ENCODE measurements around the gene MAGEB16.

Gene MAGEB16

GRCh38 chrX:35798042-35798441 lies at the start of gene MAGEB16:
TSS of gene MAGEB16 (plus strand) at chrX:35798342. CDS start at chrX:35802197, 3,855 bp downstream.
- Histone ChIP-seq H3K4me1 (ENCODE audit: insufficient read depth, insufficient read length) (no peaks in the 10 kb centered on the region), H3K4me3 (ENCODE audit: insufficient read length, low read depth) (no peak within 1 kb of the TSS), H3K36me3 (ENCODE audit: insufficient read depth, insufficient read length, low read length) (no peaks in the 10 kb centered on the region), H3K9me3 (ENCODE audit: insufficient read depth, low read length) (no peaks in the 10 kb centered on the region), H3K27me3 (ENCODE audit: insufficient read depth, insufficient read length) (no peaks in the 10 kb centered on the region), H3K9ac (ENCODE audit: insufficient read length, low read depth) (no peak within 1 kb of the TSS)
- no peak for DNase-seq (ENCODE audit: low read depth, low spot score)
- no peak for TF ChIP-seq ZNF274 (IDR thresholded peaks at IDR 0.05; ENCODE audit: low read depth, low read length)
- TF ChIP-seq YY1 (IDR thresholded peaks at IDR 0.05; ENCODE audit: insufficient read depth, insufficient read length) = no peak
- no peak for TF ChIP-seq SUZ12 (IDR thresholded peaks at IDR 0.05; ENCODE audit: extremely low read depth, insufficient read depth, insufficient read length)

GRCh38 chrX:35773958-35774564 lies 24.1 kb upstream of the MAGEB16 start:
- Histone ChIP-seq H3K36me3 (ENCODE audit: insufficient read depth, insufficient read length, low read length) (no peaks in the 10 kb centered on the region), H3K9me3 (ENCODE audit: insufficient read depth, low read length) (no peaks in the 10 kb centered on the region; the same call in 1 of the 2 replicates), H3K27me3 (ENCODE audit: insufficient read depth, insufficient read length) (no peaks in the 10 kb centered on the region), H3K9ac (ENCODE audit: insufficient read length, low read depth) (no peak overlapping the region), H3K4me3 (ENCODE audit: insufficient read length, low read depth) (no peak overlapping the region), H3K4me1 (ENCODE audit: insufficient read depth, insufficient read length) (no peaks in the 10 kb centered on the region)
- no peak for DNase-seq (ENCODE audit: low read depth, low spot score)
- TF ChIP-seq YY1 (IDR thresholded peaks at IDR 0.05; ENCODE audit: insufficient read depth, insufficient read length) = no peak
- TF ChIP-seq ZNF274 (IDR thresholded peaks at IDR 0.05; ENCODE audit: low read depth, low read length) = no peak
- TF ChIP-seq SUZ12 (IDR thresholded peaks at IDR 0.05; ENCODE audit: extremely low read depth, insufficient read depth, insufficient read length) = no peak

GRCh38 chrX:35785075-35785474 lies 13.1 kb upstream of the MAGEB16 start:
- TF ChIP-seq ZNF274 (IDR thresholded peaks at IDR 0.05; ENCODE audit: low read depth, low read length) = no peak
- no peak for TF ChIP-seq SUZ12 (IDR thresholded peaks at IDR 0.05; ENCODE audit: extremely low read depth, insufficient read depth, insufficient read length)
- TF ChIP-seq YY1 (IDR thresholded peaks at IDR 0.05; ENCODE audit: insufficient read depth, insufficient read length) = no peak
- no peak overlapping the region for H3K9ac ChIP-seq (ENCODE audit: insufficient read length, low read depth)
- H3K9me3 ChIP-seq (ENCODE audit: insufficient read depth, low read length) = no peaks in the 10 kb centered on the region
- H3K4me3 ChIP-seq (ENCODE audit: insufficient read length, low read depth) = no peak overlapping the region
- H3K27me3 ChIP-seq (ENCODE audit: insufficient read depth, insufficient read length) = no peaks in the 10 kb centered on the region
- DNase-seq (ENCODE audit: low read depth, low spot score) = no peak
- no peaks in the 10 kb centered on the region for H3K4me1 ChIP-seq (ENCODE audit: insufficient read depth, insufficient read length)
- no peaks in the 10 kb centered on the region for H3K36me3 ChIP-seq (ENCODE audit: insufficient read depth, insufficient read length, low read length)

- TF ChIP-seq YY1 (IDR thresholded peaks at IDR 0.05; ENCODE audit: insufficient read depth, insufficient read length) (no peak), ZNF274 (IDR thresholded peaks at IDR 0.05; ENCODE audit: low read depth, low read length) (no peak), SUZ12 (IDR thresholded peaks at IDR 0.05; ENCODE audit: extremely low read depth, insufficient read depth, insufficient read length) (no peak)
- Histone ChIP-seq H3K9me3 (ENCODE audit: insufficient read depth, low read length) (no peaks in the 10 kb centered on the region), H3K27me3 (ENCODE audit: insufficient read depth, insufficient read length) (no peaks in the 10 kb centered on the region), H3K36me3 (ENCODE audit: insufficient read depth, insufficient read length, low read length) (no peaks in the 10 kb centered on the region), H3K4me3 (ENCODE audit: insufficient read length, low read depth) (no peak overlapping the region), H3K4me1 (ENCODE audit: insufficient read depth, insufficient read length) (no peaks in the 10 kb centered on the region), H3K9ac (ENCODE audit: insufficient read length, low read depth) (no peak overlapping the region)
- no peak for DNase-seq (ENCODE audit: low read depth, low spot score)
These were observed 11.9 kb upstream of the MAGEB16 start for GRCh38 chrX:35786271-35786670.

GRCh38 chrX:35787867-35788266 lies 10.3 kb upstream of the MAGEB16 start:
- Histone ChIP-seq H3K4me1 (ENCODE audit: insufficient read depth, insufficient read length) (no peaks in the 10 kb centered on the region), H3K27me3 (ENCODE audit: insufficient read depth, insufficient read length) (no peaks in the 10 kb centered on the region), H3K9me3 (ENCODE audit: insufficient read depth, low read length) (no peaks in the 10 kb centered on the region), H3K4me3 (ENCODE audit: insufficient read length, low read depth) (no peak overlapping the region), H3K9ac (ENCODE audit: insufficient read length, low read depth) (no peak overlapping the region), H3K36me3 (ENCODE audit: insufficient read depth, insufficient read length, low read length) (no peaks in the 10 kb centered on the region)
- no peak for DNase-seq (ENCODE audit: low read depth, low spot score)
- TF ChIP-seq YY1 (IDR thresholded peaks at IDR 0.05; ENCODE audit: insufficient read depth, insufficient read length) = no peak

GRCh38 chrX:35800474-35800873 lies 2.3 kb downstream of the MAGEB16 start:
- TF ChIP-seq YY1 (IDR thresholded peaks at IDR 0.05; ENCODE audit: insufficient read depth, insufficient read length) = no peak
- TF ChIP-seq ZNF274 (IDR thresholded peaks at IDR 0.05; ENCODE audit: low read depth, low read length) = no peak
- TF ChIP-seq SUZ12 (IDR thresholded peaks at IDR 0.05; ENCODE audit: extremely low read depth, insufficient read depth, insufficient read length) = no peak
- H3K4me1 ChIP-seq (ENCODE audit: insufficient read depth, insufficient read length) = no peaks in the 10 kb centered on the region
- H3K36me3 ChIP-seq (ENCODE audit: insufficient read depth, insufficient read length, low read length) = no peaks in the 10 kb centered on the region
- no peak overlapping the region for H3K4me3 ChIP-seq (ENCODE audit: insufficient read length, low read depth)
- no peaks in the 10 kb centered on the region for H3K9me3 ChIP-seq (ENCODE audit: insufficient read depth, low read length)
- DNase-seq (ENCODE audit: low read depth, low spot score) = no peak
- no peak overlapping the region for H3K9ac ChIP-seq (ENCODE audit: insufficient read length, low read depth)
- H3K27me3 ChIP-seq (ENCODE audit: insufficient read depth, insufficient read length) = no peaks in the 10 kb centered on the region

- no peak for DNase-seq (ENCODE audit: low read depth, low spot score)
- no peaks in the 10 kb centered on the region for H3K27me3 ChIP-seq (ENCODE audit: insufficient read depth, insufficient read length)
- no peak for TF ChIP-seq YY1 (IDR thresholded peaks at IDR 0.05; ENCODE audit: insufficient read depth, insufficient read length)
- TF ChIP-seq SUZ12 (IDR thresholded peaks at IDR 0.05; ENCODE audit: extremely low read depth, insufficient read depth, insufficient read length) = no peak
- no peak for TF ChIP-seq ZNF274 (IDR thresholded peaks at IDR 0.05; ENCODE audit: low read depth, low read length)
- no peaks in the 10 kb centered on the region for H3K9me3 ChIP-seq (ENCODE audit: insufficient read depth, low read length)
- no peaks in the 10 kb centered on the region for H3K4me1 ChIP-seq (ENCODE audit: insufficient read depth, insufficient read length)
- no peak overlapping the region for H3K4me3 ChIP-seq (ENCODE audit: insufficient read length, low read depth)
- H3K9ac ChIP-seq (ENCODE audit: insufficient read length, low read depth) = no peak overlapping the region
- no peaks in the 10 kb centered on the region for H3K36me3 ChIP-seq (ENCODE audit: insufficient read depth, insufficient read length, low read length)
These were observed 11.6 kb downstream of the MAGEB16 start for GRCh38 chrX:35809781-35810180.
